NCI-H446 (cell line): ENCODE measurements around the gene TMPRSS11D.

ENCODE experiments used
- DNase-seq, 2 experiments: peaks; one replicate each; lab custom pipeline; 2025; lab: John Stamatoyannopoulos, UW

TMPRSS11D gene, protein sequence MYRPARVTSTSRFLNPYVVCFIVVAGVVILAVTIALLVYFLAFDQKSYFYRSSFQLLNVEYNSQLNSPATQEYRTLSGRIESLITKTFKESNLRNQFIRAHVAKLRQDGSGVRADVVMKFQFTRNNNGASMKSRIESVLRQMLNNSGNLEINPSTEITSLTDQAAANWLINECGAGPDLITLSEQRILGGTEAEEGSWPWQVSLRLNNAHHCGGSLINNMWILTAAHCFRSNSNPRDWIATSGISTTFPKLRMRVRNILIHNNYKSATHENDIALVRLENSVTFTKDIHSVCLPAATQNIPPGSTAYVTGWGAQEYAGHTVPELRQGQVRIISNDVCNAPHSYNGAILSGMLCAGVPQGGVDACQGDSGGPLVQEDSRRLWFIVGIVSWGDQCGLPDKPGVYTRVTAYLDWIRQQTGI

GRCh38 chr4:67883902-67884301 is at the start of gene TMPRSS11D:
Gene TMPRSS11D (minus strand): TSS chr4:67884002. CDS start chr4:67883933, 69 bp downstream.
- DNase-seq: no peak

DNA sequence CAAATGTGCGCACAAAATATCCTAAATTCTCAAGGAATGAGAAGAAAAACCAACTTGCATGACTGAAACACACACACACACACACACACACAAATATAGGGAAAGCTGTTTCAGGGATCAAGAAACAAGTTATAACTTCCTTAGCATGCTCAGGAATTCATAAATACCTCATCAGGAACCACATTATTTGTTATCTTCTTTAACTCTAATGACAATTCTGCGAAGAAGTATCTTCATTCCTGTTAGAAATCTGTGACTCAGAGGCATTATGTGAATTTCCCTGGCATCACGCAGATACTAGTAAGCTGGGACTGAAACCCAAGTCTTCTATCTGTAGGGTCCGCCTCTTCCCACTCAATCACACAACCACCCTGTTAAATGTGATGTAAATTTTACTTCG is 49.2 kb upstream of the TMPRSS11D start:
- DNase-seq: no peak

- DNase-seq: no peak
Measured at GRCh38 chr4:67931256-67931655, 47.5 kb upstream of the TMPRSS11D start.

DNA sequence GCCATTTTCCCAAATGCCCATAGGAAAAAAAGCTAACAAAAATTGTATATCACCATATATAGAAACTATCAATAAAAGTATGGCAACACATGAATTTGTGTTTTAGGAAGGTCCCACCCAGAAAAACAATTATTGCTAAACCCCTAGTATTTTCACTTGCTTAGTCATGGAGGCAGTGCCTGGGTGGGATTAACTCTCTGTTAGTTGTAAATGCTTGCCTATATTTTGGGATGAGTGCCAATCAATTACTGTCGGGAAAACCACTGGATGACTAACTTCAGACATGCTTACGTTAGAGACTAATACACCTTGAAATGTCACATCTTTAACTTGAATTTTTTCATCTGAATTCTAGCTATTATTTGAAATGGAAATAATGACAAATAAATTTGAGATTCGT is 45.6 kb upstream of the TMPRSS11D start:
- no peak for DNase-seq

GRCh38 chr4:67928546-67928945 is 44.7 kb upstream of the TMPRSS11D start:
- DNase-seq: no peak

DNA sequence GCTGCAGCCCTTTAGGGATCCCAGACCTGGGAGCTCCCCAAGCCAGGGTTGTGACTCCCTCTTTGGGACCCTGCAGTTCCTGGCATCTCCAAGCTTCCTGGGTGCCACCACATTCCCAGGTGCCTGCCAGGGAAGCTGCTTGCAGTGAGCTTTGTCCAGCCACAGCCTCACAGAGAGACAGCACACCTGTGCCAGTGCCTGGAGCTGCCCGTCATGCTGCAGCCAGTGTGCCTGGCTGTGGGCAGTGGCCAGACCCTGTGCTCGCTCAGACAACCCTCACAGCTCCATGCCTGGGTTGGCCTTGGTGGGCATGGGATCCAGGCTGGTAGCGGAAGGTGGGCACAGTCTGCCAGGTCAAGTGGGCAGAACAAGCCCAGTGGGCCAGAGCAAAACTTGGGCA is 43.4 kb upstream of the TMPRSS11D start:
- DNase-seq: no peak

DNA sequence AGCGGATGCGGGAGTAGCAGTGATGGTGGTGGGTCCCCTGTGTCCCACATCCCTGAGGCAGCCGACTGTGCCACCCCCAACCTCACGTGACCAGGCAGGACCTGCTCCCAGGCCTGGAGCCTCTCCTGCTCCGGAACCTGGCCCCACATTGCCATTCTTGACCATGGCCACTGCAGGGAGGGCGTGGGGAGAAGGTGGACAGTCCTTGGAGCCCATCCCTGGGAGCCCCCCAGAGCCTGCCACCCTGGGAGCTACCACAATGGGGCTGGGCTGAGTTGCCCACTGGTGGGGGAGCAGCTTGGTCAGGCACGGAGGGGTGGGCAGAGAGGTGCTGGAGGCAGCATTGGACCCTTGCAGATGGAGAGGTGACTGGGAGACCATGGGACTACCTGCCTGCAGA is 42.7 kb upstream of the TMPRSS11D start:
- DNase-seq: no peak

GRCh38 chr4:67922697-67923096 is 38.9 kb upstream of the TMPRSS11D start:
- no peak for DNase-seq

GRCh38 chr4:67918428-67918827 is 34.6 kb upstream of the TMPRSS11D start:
- no peak for DNase-seq

DNA sequence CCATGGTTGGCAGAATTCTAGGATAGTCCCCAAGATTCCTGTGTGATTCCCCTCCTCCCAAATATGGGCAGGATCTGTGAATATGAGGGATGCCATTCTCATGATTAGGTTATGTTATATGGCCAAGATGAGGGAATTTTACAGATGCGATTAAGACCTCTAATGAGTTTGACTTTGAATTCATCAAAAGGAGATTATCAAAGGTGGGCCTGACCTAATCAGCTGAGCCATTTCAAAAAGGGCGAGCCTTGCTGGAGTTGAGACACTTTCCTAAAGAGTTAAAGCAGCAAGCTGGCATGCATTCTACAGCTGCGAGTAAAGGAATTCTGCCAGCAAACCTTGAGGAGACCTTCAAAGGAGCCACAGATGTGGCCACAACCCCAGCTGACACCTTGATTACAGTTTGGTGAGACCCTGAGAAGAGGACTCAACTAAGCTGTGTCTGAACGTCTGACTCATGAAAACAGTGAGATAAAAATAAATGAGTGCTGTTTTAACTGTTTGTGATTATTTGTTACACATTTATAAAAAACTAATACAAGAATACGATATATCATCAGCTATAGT is 31.7 kb upstream of the TMPRSS11D start:
- DNase-seq: no peak

GRCh38 chr4:67912080-67912479 is 28.3 kb upstream of the TMPRSS11D start:
- DNase-seq: no peak

DNA sequence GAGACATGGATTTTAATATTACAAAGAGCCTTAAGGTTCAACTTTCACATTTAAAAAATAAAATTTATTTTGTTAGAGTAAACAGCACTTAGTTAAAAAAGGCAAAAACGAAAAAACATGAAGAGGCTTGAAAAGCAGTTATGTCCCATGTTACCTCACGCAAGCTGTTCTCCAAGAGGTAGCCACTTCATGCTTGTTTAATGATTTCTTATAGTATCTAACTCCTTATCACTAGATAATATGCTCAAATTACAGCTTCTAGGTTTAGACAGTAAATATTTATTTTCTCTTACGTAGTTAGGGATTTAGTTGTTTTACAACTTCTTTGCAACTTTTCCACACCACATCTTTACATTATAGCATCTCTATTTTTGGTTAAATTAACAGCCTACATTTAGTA is 27.8 kb upstream of the TMPRSS11D start:
- DNase-seq: no peak

DNA sequence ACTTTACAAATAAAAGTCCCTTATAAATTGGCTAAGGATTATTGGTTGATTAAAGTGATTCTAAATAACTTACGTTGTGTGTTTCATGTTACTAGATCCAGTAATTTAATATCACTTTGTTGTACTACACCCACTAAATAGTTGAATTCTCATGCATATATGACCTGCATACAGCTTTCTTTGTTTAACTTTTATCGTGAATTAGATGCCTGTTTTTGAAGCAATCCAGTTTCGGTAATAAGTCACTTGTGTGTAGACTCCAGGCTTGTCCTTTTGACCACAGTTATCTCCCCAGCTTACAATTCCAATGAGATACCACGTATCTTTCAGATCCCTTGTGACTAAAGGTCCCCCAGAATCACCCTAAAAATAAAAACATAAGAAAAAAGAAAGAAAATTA is 27.3 kb upstream of the TMPRSS11D start:
- DNase-seq: no peak

- no peak for DNase-seq
Measured at GRCh38 chr4:67910585-67910905, 26.7 kb upstream of the TMPRSS11D start.

DNA sequence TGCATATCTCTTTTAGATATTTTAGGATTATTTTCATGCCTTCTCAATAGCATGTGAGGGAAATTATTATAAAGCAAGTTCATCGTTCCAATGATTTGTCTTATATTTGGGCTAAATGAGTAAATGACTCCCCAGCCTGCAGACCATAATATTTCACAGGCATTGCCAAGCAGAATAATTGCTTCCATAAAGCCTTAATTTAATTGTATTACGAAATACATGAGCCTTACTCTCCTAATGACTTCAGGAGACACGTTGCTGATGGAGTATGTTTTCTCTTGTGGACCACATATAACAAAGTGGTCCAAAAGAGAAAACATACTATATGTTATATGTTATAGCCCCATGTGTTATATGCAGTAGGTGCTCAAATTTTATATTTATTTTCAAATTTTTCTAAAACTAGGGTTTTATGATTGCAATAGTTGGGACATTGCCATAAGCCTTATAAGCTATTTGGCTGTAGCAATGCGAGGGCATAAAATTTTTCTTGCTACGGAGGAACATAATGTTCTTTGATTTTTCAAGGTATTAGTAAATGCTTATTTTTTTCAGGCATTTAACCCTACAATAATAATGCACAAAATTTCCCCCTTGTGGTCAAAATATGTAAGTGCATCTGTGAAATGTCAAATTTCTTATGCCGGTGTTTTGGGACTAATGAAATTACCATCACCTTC is 26.2 kb upstream of the TMPRSS11D start:
- DNase-seq: peak in 1 of 2 experiments; percentile 29

- DNase-seq: no peak
Measured at GRCh38 chr4:67907650-67908049, 23.8 kb upstream of the TMPRSS11D start.

- DNase-seq: no peak
Measured at GRCh38 chr4:67899096-67899495, 15.3 kb upstream of the TMPRSS11D start.

DNA sequence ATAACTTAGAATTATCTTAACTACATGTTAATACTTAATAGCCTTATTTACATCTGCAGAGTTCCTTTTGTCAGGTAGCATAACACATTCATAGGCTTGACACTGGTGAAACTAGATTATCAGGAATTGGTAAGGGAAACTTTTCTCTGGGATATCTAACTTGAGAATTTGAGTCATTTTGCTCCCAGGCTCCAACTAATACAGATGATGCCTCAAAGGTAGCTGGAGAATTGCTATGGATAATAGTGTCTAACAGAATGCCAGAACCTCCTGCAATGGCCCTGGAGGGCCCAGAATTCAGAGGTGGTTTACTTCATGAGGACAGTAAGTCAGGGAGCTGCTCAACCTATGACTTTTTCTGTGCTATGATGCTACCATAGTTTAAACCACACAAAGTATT is 13.9 kb upstream of the TMPRSS11D start:
- DNase-seq: no peak

DNA sequence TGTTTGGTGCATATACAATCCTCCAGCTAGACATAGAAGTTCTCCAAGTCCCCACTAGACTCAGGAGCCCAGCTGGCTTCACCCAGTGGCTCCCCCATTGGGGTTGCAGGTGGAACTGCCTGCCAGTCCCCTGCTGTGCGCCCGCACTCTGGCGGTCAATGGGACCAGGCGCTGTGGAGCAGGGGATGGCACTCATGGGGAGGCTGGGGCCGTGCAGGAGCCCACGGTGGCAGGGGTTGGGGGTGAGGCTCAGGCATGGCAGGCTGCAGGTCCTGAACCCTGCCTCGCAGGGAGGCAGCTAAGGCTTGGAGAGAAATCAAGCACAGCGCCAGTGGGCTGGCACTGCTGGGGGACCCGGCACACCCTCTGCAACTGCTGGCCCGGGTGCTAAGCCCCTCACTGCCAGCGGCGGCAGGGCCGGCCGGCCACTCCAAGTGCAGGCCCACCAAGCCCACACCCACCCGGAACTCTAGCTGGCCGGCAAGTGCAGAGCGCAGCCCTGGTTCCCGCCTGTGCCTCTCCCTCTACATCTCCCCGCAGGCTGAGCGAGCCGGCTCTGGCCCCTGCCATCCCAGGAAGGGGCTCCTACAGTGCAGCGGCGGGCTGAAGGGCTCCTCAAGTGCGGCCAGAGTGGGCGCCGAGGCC is 12.7 kb upstream of the TMPRSS11D start:
- DNase-seq: no peak

DNA sequence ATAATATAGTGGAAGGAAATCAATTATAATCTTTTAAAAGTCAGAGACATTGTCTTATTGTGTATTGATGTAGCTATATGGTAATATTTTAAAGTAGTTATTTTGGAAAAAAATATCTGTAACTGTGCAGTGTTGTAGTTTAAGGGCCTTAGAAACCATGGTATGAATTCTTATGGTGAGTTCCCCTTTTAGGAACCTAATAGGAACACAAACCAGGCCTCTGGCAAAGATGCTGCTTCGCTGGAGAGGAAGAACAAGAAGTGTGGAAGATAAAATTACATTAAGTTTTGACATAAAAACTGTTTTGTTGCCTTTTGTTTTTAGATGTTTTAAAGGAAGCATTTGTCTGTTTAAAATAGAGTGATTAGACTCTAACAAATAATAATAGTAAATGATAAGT is 10.9 kb upstream of the TMPRSS11D start:
- no peak for DNase-seq

- DNase-seq: no peak
Measured at GRCh38 chr4:67892905-67893304, 9.1 kb upstream of the TMPRSS11D start.

DNA sequence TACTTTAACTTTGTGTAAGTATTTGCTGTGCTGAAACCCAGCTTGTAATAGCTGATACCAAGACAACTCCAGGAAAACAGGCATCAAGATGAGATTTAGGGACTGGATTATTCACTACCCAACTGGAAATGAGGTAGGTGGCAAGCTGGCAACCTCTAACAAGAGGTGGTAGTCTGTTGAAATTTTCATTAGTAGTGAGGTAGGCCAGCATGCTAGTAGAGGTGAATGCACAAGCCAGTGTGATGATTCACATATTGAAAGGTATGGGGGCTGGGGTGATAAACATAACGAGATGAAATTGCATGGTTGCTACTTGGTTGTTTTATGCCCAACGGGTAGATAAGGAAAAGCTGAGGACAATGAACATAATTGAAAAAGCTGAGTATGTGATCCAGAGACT is 8.5 kb upstream of the TMPRSS11D start:
- DNase-seq: no peak

DNA sequence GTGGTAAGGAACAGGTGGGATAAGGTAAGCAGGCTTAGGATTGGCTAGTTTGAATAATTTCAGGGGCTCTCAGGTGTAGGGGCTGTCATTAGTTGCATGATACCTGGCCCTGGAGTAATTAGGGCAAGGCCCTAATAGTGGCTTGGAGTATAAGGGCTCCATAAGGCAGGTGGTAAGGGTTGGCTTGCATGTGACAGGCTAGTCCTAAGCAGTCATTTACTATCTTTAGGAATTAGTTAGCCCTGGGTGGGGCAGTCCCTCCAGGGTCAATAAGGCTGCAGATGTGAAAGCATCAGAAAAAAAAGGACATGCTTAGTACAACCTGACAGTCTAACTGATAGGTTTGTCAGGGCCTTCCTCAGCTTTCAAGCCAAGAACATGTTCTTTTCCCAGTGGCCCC is 7.8 kb upstream of the TMPRSS11D start:
- DNase-seq: no peak
